Suprapubic skin (tissue), 4 donors: ENCODE data around the gene MOGAT3.

Experiments used
- POLR2A ChIP-seq, 2 donors: fragments of 450-650 bp; IDR thresholded peaks; one replicate each; pipeline ENCODE4 v1.6.1; 2017; ENCODE audit warnings: antibody characterized with exemption in 2 of 2, mild to moderate bottlenecking in 2 of 2, moderate library complexity in 2 of 2
- POLR2AphosphoS5 ChIP-seq, 3 donors: sonication (generic); formaldehyde crosslinking; IDR thresholded peaks; one replicate each; pipeline ENCODE4 v1.6.1; 2017; ENCODE audit warnings: antibody characterized with exemption in 3 of 3
- TF ChIP-seq, protein P1 (sequence below), 2 donors: fragments of 200-600 bp in 1 of 2; fragments of 450-650 bp in 1 of 2; sonication (generic) in 1 of 2; IDR thresholded peaks; one replicate each; pipeline ENCODE4 v1.5.1; 2016 to 2019; ENCODE audit warnings: antibody characterized with exemption in 2 of 2, mild to moderate bottlenecking in 1 of 2, moderate library complexity in 1 of 2

DNA sequence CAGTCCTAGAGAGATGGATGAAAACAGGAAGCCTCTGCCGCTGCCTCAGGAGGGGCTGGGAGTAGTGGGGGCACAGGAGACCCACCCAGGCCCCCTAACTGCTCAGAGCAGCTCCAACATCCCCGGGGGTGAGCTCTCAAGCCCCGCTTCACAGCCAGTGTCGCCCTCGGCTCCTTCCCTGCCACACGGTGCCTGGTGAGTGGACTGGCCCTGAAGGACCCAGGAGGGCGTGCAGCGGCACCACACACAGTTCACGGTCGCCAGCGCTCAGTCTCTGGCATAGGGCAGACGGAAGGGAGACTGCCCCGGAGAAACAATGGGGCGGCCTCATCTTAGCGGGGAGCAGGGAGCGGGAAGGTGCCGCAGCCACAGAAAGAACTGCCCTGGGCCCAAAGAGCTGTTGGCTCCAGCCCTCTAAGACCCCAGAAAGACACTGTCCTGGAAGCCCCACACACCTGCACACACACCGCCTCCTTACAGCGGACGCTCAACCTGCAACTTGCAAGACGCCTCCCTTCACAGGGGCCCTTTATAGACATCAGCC, 35.5 kb upstream of the MOGAT3 start:
- no peak for TF ChIP-seq POLR2AphosphoS5 (IDR thresholded peaks at IDR 0.05)
- TF ChIP-seq, protein P1, sequence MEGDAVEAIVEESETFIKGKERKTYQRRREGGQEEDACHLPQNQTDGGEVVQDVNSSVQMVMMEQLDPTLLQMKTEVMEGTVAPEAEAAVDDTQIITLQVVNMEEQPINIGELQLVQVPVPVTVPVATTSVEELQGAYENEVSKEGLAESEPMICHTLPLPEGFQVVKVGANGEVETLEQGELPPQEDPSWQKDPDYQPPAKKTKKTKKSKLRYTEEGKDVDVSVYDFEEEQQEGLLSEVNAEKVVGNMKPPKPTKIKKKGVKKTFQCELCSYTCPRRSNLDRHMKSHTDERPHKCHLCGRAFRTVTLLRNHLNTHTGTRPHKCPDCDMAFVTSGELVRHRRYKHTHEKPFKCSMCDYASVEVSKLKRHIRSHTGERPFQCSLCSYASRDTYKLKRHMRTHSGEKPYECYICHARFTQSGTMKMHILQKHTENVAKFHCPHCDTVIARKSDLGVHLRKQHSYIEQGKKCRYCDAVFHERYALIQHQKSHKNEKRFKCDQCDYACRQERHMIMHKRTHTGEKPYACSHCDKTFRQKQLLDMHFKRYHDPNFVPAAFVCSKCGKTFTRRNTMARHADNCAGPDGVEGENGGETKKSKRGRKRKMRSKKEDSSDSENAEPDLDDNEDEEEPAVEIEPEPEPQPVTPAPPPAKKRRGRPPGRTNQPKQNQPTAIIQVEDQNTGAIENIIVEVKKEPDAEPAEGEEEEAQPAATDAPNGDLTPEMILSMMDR (IDR thresholded peaks at IDR 0.05): no peak
- no peak for TF ChIP-seq POLR2A (IDR thresholded peaks at IDR 0.05)
